GM18526 (cell line): ENCODE results near the gene COMTD1.

Source experiments
- POLR2A ChIP-seq: IDR thresholded peaks from 3 replicates; pipeline ENCODE4 v1.6.1; 2011; ENCODE audit not compliant: insufficient read length; ENCODE audit errors: extremely low read depth

The COMTD1 gene

DNA sequence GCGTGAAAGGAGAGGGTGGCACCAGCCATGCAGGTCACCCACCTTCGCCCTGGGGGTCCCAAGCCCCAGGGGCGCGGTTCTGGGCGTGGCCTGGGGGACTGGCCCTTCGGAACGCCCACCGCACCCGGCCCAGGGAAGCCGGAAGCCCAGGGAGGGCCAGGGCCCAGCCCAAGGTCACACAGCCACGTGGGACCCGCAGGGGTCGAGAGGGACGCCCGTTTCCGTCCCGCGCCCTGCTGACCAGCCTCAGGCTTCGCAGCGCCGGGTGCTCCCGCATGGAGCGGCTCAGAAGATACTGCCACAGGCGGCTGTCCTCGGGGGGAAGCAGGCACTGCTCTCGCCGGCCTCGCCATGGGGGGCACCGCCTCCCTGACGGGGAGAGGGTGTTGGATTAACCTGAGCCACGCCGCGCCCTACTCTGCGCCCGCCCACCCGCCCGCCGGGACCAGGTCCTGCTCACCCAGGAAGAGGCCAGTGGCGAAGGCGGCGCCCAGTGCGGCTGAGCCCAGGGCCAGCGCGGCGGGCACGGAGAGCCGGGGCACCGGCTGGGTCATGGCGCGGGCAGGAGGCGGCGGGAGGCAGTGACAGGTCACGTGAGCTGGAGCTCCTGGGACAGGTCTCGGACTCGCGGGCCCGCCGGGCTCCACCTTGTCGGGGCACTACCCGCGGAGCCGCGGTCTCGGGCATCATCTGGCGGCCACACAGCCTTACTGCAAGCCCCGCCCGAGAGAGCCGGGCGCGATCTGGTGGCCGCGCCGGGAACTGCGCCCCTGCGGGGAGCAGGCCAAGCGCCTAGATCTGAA is at the start of gene COMTD1:
Gene COMTD1 (minus strand): TSS at position 583 of the 803 bp plus-strand sequence. CDS start 29 bp downstream, at position 554.
- peak; percentile 38 for TF ChIP-seq POLR2A

- no peak for TF ChIP-seq POLR2A
These were observed 48.1 kb upstream of the COMTD1 start for GRCh38 chr10:75283671-75284470.

- TF ChIP-seq POLR2A: no peak
These were observed 47.4 kb upstream of the COMTD1 start for GRCh38 chr10:75283078-75283670.

DNA sequence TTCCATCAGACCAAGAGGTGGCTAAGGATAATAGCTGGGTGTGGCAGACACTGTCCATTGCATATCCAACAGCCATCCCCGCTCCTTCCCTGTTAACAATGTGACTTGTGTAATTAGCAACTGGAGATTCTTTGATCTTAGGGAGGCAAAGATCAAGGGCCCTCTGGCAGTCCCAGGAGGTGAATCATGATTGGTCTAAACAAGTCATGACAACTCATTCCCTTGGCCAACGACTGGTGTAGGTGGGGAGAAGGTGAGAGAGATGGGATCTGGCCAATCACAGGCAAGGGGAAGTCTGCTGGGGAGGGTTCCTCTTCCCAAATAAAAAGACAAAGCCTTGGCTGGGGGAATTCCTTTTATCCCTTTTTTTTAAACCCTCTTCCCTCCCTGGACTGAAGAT is 46.2 kb upstream of the COMTD1 start:
- TF ChIP-seq POLR2A: no peak

- no peak for TF ChIP-seq POLR2A
These were observed 44.5 kb upstream of the COMTD1 start for GRCh38 chr10:75280236-75280635.

- TF ChIP-seq POLR2A: no peak
These were observed 40.5 kb upstream of the COMTD1 start for GRCh38 chr10:75276069-75276872.

GRCh38 chr10:75272896-75273295 is 37.1 kb upstream of the COMTD1 start:
- no peak for TF ChIP-seq POLR2A

- no peak for TF ChIP-seq POLR2A
These were observed 36.3 kb upstream of the COMTD1 start for GRCh38 chr10:75272094-75272493.

- no peak for TF ChIP-seq POLR2A
These were observed 33.8 kb upstream of the COMTD1 start for GRCh38 chr10:75269605-75270004.

GRCh38 chr10:75266945-75267344 is 31.2 kb upstream of the COMTD1 start:
- no peak for TF ChIP-seq POLR2A

DNA sequence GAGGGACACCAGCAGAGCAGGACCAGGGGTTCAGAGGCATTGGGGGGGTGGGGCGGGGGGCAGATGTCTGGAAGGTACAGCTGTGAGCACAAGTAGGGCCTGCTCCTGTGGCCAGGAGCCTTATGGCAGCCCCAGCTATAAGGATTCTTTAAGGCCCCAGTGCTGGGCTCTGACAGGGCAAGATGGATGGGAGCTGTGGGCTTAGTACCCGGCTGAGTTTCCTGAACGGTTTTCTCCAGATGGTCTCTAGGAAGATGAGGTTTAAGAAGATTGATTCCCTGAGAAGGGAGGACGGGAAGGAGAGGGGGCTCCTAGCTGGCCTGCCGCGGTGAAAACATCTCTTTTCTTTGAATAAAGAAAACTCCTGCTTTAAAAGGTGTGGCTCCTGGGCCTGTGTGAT is 30.1 kb upstream of the COMTD1 start:
- TF ChIP-seq POLR2A: no peak

DNA sequence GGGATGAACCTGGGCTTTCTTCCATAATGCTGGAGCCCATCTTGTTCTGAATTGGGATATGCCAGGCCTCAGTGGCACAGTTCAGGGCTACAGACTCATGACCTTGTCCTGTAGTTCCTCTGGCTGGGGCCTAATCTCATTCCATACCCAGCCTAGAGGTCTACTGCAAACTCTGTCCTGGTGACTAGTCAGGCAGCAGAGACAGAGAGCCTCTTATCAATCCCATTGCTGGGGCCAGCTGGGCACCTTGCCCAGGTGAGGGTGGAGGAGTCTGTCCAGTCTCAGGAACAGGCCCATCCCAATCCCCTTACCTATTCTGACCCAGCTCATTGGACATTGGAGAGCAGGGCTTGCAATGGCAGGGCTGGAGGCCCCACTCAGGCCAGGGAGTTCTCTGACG is 28.0 kb upstream of the COMTD1 start:
- TF ChIP-seq POLR2A: no peak

DNA sequence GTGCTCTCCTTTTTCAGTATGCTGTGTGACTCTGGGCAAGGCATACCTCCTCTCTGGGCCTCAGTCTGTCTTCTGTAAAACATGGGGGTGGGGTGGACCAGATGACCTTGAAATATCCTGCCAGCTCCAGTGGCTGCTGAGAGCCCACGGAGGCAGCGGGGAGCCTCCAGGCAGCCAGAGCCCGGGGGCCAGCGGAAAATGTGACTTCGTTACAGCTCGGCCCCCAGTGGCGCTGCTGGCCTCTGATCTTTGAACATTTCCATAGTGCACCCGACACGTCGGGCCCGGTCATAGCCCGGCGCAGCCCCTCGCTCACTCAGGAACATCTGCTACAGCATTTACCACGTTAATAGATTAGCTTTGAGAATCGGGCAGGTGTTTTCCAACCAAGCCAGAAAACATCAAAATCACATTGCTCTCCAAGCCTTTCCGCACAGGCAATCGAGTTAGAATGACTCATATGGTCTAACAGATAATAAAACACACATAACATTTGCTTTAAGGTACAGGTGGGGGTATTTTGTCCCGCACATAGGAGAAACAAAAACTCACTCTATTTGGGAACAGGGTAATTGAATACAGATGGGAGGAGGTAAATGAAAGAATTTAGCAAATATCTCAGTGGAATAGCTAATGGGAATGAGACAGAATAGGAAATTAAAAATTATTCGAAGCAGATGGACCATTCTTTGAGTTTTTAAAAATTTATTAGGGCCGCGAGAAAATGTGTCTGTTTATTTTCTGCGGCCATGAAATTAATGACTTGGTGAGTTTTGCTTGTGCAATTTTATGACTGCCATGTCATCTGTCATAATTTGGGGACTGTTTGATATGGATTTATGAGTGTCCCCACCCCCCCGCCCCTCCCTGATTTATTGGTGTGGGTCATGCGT is 26.3 kb upstream of the COMTD1 start:
- TF ChIP-seq POLR2A: no peak

- TF ChIP-seq POLR2A: no peak
These were observed 25.2 kb upstream of the COMTD1 start for GRCh38 chr10:75260990-75261389.
